ENCODE results near the gene PLEKHA5.

PLEKHA5 gene

DNA sequence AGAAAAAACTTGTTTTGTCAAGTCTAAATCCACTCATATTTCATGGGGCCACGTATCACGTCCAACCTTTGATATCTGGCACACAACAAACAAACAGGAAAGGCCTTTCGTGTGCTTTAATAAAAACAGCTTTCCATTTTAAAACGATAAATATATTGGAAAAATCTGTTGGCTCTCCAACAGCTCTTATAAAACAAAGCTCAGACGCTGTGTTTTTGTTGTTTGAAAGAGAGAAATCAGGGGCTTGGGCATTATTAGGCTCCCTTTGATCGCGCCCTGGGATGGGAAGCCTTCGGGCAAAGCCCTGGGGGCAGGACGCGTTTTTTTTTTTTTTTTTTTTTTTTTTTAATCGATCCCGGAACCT is 429 bp upstream of the PLEKHA5 start:
- DNase-seq = no peak

DNA sequence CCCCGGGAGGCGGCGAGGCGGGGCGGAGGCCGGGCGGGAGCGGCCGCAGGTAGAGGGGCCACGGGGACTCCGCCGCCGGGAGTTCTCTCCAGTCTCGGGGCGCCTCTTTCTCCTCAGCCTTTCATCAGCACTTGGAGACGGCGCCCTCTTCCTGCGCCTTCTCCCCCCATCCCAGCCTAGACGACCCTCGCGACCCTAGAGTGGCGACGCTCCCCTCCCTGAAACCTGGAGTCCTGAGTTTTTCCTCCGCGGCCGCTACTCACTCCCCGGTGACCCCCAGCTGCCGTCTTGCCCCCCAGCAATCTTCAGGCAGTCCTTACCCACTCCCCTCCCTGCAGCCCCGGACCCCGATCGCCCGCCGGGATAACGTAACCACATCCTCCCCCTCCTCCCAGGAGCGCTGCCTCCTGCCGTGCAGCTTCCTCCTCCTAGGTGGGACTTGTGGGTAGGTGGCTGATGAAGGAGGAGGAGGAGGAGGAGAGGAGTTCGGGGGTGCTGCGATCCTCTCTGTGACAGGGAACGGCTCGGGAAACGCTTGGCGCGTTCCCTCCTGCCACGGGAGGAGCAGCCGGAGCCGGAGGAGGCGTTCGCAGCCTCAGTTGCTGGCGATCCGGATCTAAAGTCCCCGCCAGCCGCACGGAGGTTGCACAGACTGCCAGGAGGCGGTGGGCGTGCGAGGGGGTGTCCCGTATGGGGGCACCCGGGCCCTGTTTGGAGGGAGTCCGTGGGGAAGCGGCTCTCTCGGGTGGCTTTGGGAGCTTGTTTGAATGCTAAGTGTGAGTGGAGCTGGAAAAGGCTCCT is 891 bp downstream of the PLEKHA5 start:
- DNase-seq = peak; percentile 11

GRCh38 chr12:19131025-19131444 is 1.5 kb downstream of the PLEKHA5 start:
- peak; percentile 3 for DNase-seq

GRCh38 chr12:19138551-19138950 is 9.0 kb downstream of the PLEKHA5 start:
- no peak for DNase-seq

DNA sequence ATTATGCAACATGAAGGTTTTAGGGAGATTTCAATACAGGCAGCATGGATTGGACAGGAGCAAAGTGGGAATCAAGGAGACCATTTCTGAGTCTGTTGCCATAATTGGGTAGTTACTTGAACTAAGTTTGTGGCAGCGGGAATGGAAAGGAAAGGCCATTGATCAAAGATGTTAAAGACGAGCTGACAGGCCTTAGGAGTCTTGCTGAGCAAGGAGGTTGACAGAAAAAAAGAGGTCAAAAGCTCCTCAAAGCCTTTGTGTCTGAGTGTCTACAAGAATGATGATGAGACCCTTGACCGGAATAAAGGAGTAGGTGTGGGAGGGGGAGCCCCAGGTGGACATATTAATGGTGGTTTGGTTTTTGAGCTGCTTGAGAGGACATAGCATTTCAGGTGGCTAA is 9.4 kb downstream of the PLEKHA5 start:
- DNase-seq = no peak

GRCh38 chr12:19139615-19140194 is 10.2 kb downstream of the PLEKHA5 start:
- DNase-seq = no peak

GRCh38 chr12:19140381-19141236 is 11.1 kb downstream of the PLEKHA5 start:
- DNase-seq = no peak

- no peak for DNase-seq
These were observed 13.0 kb downstream of the PLEKHA5 start for GRCh38 chr12:19142499-19142898.

DNA sequence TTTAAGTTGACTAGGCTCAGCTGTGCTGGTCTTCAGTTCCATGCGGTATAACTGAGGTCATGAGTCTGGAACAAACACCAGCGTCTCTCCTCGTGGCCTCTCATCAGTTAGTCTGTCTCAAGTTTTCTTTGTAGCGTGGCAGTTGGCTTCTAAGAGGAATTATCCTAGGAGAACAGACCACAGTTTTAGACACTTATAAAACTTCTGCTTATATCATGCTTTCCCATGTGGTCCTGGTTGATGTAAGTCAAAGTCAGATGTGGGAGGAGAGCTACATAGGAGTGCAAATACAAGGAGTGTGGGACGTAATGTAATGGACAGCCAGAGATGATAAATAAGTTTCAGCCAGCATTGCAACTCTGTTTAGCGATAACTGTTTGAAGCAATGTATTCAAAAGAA is 14.8 kb downstream of the PLEKHA5 start:
- no peak for DNase-seq

DNA sequence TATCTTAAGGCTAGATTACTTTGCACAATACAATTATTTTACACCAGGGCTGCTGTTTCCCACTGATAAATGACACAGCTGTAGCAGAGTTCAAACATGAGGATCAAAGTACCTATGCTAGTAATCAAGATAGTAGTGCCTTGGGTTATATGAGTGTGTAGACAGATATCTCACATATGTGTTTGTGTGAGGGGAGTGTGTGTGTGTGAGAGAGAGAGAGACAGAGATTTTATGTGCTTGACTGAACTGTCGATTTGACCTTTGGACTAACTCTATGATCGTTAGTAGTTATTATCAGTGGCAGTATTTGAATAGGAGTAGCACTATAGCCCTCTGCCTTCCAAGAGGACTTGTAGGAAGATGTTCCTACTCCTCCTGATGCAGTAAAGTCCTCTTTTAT is 15.5 kb downstream of the PLEKHA5 start:
- no peak for DNase-seq

- DNase-seq = no peak
These were observed 19.3 kb downstream of the PLEKHA5 start for GRCh38 chr12:19148860-19149259.

- DNase-seq = no peak
These were observed 20.9 kb downstream of the PLEKHA5 start for GRCh38 chr12:19150273-19150900.

DNA sequence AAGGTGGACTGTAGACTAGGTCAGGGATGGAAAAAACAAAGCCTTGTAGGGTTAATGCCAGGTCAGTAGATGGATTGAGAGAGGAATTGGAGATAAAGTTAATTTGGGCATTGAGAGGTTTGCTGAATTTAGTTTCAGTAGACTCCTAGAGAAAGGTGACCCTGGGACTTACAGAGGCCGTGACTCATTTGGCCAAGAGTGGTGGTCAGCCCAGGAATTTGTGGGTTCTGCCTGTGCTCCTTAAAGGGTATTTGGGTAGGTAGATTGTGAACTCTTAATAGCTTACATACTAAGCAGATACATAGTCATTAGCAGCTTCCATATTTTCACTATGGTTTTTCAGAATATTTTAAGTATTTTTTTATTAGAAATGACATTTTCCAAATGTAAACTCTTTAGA is 21.8 kb downstream of the PLEKHA5 start:
- no peak for DNase-seq

GRCh38 chr12:19153396-19153795 is 23.9 kb downstream of the PLEKHA5 start:
- no peak for DNase-seq

DNA sequence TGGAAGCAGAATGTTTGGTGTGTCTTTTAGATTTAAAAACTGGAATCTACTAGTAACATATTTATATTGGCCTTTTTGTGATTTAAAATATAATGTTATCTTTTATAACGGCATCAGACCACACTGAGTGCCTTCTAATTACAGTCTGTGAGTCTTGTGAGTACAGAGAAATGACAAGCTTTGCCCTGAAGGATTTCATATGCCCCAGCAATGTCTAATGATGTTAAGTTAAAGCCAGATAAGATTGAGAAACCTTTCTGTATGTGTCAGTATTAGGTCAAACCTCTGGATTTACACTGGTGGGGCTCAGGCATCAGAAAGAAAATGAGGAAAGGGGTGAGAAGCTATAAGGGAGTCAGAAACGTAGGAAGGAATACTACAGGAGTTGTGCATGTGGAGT is 25.2 kb downstream of the PLEKHA5 start:
- DNase-seq = no peak

DNA sequence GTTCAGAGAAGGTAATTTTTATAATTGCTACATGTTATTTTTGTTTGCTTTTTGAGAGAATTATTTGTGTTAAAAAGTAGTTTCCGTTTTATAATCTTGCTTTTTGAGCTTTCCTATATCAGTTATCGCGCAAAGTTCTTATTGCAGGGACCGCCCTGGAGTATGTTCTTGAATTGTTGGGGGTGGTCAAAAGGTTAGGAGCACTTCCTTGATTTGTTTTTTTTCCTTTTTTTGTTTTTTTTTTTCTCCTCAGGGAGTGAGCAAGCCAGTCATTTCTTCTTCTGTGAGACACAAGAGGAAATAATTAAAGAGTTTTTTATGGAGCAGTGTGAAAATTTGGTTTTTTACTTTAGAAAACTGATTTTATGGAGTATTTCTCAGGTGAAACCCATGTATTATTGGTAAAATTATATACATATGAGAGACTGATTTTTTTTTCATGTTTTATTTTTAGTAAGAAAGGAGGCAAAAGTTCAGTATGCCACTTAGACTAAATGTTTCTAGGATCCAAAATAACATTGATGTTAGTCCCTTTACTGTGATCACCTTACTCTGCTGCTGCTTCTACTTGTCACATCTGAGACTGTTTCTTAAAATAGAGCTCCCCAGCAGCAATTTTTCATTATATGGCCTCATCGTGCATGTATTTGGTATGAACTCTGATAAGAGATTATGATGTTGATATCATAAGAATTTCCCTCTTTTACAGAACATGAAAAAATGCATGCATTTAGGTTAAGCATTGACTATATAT is 26.6 kb downstream of the PLEKHA5 start:
- DNase-seq = no peak

GRCh38 chr12:19158923-19159322 is 29.4 kb downstream of the PLEKHA5 start:
- no peak for DNase-seq

DNA sequence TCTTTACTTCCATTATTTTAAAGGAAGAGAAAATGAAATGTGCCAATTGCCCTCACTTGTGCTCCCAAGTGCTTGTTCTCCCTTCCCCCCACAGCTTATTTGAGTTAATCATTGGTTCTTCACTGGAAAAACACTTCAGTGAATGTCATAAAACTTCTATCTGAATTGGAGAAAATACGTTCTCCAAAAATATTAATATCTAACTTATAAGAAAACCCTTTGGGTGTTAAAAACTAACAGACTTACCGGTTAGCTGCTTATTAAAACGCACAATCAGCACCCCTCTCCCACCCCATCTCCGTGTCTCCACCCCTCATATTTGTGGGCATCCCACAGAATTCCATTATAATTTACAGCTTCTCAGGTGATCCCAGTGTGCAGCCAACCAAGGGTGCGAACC is 31.7 kb downstream of the PLEKHA5 start:
- DNase-seq = no peak

DNA sequence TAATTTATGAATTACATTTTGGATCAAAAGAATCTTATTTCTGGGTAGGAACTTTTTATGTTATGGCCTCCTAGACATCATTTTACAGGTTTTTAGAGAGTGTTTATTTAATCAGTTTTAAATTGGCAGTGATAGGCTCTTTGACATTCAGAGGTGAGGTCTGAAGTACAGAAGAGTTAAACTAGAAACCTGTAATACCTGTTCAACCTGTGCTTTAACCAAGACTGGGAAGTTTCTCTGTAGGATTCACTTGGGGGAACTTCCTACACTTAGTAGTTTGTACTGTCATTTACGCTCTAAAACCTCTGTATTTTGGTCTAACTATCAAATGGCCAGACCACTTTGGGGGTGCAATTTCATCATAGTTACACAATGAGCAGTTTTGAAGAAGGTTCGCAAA is 35.9 kb downstream of the PLEKHA5 start:
- DNase-seq = no peak

DNA sequence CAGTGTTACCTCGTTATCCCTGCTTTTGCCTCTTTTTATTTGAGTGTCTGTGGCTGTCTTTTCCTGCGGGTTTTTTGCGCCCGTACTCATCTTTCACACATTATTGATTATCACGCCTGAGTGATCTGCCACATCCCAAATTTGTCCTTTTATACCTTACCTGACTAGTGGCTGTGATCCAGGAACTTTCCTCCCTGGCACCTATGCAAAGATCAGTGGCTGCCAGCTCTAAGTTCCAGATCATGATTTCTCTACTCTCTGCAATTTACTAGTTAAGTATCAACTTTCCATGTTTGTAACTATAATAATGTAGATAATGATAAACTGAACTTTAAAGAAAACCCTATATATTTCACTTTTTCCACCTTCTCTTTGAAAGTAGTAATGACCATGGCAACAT is 36.9 kb downstream of the PLEKHA5 start:
- no peak for DNase-seq

DNA sequence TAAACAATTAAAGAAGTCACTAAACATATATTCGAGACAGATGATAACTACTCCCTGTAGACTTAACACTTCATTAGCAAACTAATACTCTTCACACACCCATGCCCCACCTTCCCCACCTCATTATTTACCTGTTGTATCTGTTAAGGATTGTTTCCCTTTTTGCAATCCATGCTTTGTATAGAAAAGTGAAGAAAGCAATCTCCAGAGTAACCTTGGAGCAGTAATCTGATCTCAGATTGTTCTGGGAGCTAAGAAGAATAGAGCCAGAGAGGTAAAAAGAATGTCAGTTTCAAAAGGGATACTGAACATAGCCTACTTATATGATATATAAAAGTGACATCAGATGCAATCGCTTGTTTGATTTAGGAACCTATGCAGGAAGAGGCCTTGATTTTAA is 37.4 kb downstream of the PLEKHA5 start:
- DNase-seq = no peak

GRCh38 chr12:19167708-19168107 is 38.2 kb downstream of the PLEKHA5 start:
- DNase-seq = no peak

GRCh38 chr12:19168644-19169043 is 39.1 kb downstream of the PLEKHA5 start:
- no peak for DNase-seq
